Pancreas (tissue), 10 donors: ENCODE measurements around the gene GPHA2. TPM values are rescaled to one million over a fixed set of nuclear protein-coding genes. Genes with fewer than 3 reads are reported as not detected.

ENCODE experiments used
- ATAC-seq, 4 donors: fragments of 200-7000 bp; cut with Tn5 transposase; one replicate each; pipeline versions ENCODE4 v1.8.0 to v1.9.1; 2020; ENCODE audit warnings: mild to moderate bottlenecking in 4 of 4, moderate library complexity in 4 of 4
- DNase-seq, 6 donors: peaks; one replicate each; pipeline ENCODE4 v3.0.0-alpha.2; 2020
- FAIRE-seq: peaks from 2 replicates; lab custom pipeline; 2012; peaks lifted over from hg19 to GRCh38; lab: Jason Lieb, UNC
- H3K27ac ChIP-seq, 4 donors: fragments of 200-600 bp; sonication (generic); 1 replicate in 3 of 4; 2 replicates in 1 of 4; pipeline versions ENCODE4 v1.5.0 to v1.8.0; 2020
- H3K27me3 ChIP-seq, 4 donors: fragments of 200-600 bp; one replicate each; pipeline ENCODE4 v1.8.0; 2021
- H3K36me3 ChIP-seq, 3 donors: fragments of 200-600 bp; sonication (generic) in 1 of 3; one replicate each; pipeline versions ENCODE4 v1.5.0 to v1.8.0; 2020 to 2021
- H3K4me1 ChIP-seq, 3 donors: fragments of 200-600 bp; one replicate each; pipeline ENCODE4 v1.8.0; 2021
- H3K4me3 ChIP-seq, 4 donors: fragments of 200-600 bp; sonication (generic) in 2 of 4; one replicate each; pipeline versions ENCODE4 v1.5.0 to v1.8.0; 2020 to 2021
- H3K9me3 ChIP-seq, 4 donors: fragments of 200-600 bp; one replicate each; pipeline ENCODE4 v1.8.0; 2021
- WGBS, 2 donors: extraction: QIAGEN DNeasy Blood & Tissue Kit; methylation state at CpG; one replicate each; pipeline ENCODE4 v1.1.7; 2013; 5-methylcytosine and 5-hydroxymethylcytosine counted together
- intact Hi-C, 3 donors: fragments of 100-400 bp; cut with DNase I; formaldehyde crosslinking; loops; one replicate each; pipeline versions ENCODE4 v1.11.1 to v1.14.2; 2022
- polyA plus RNA-seq, 2 donors: library from polyadenylated mRNA; stranded (reverse); fragments of 200-250 nt; gene quantifications; one replicate each; pipeline ENCODE4 v1.2.3, GENCODE V29; 2013
- total RNA-seq, 6 donors: library from RNA; stranded (reverse); fragmentation: NEBNext Ultra II Directional in 4 of 6; extraction: Animal tissue kit (Norgen Biotek cat#: 25700) in 4 of 6; gene quantifications; one replicate each; pipeline versions ENCODE4 v1.2.1 to v1.2.4, GENCODE V29; 2021 to 2023
- TF ChIP-seq, protein P1 (sequence below), 4 donors: fragments of 200-600 bp; sonication (generic) in 3 of 4; IDR thresholded peaks; one replicate each; pipeline versions ENCODE4 v1.5.0 to v1.8.0; 2021; ENCODE audit warnings: antibody characterized with exemption in 4 of 4
- donor health status: healthy with polysubstance abuse.
- donor health status: DM: no; HTN: no; CAD: no; lungs with moderate emphysema.
- donor health status: DM: no; HTN: no; CAD: no.
- donor health status: control.
- donor health status: control.
- donor health status: Bipolar disorder and iron deficiency.
- donor health status: DM: yes; HTN: yes; CAD: no.
- donor health status: DM: no; HTN: no; CAD: no.
- donor health status: DM: no; HTN: no; CAD: no.
- donor health status: DM: yes; HTN: yes; CAD: no.

GPHA2 gene
- total and polyA plus RNA-seq, 8 donors, result 4.2 to 16.3 (median 12.2) TPM

DNA sequence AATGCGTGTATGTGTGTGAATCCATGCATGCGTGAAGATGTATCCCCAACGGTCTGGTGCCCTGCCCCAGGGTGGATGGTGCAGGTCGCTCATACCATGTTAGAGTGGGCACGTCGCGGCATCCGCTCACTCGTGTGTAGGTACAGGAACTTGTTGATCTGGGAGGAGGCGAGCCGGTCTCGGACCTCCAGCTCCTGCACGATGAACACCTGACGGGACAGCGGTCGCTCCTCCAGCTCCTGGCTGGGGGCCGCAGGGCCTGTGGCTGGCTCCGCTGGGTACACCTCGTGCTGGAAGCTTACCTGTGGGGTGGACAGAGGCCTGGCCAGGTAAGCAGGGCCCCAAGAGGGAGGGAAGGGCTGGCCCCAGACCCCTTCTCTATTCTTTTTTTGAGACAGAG, 37.2 kb downstream of the GPHA2 start:
- no peaks in the 10 kb centered on the region for H3K9me3 ChIP-seq
- FAIRE-seq (no peak), ATAC-seq (no peak), DNase-seq (peak in 2 of 6 donors; percentile 23 to 74)
- H3K27ac ChIP-seq, result no peak overlapping the region
- H3K36me3 ChIP-seq, result peaks cover 5 to 34% (median 17%) of the 10 kb centered on the region in 3 donors
- 94 to 95% methylated on average over 19 of the region's 19 CpGs for WGBS, 2 donors
- TF ChIP-seq, protein P1, sequence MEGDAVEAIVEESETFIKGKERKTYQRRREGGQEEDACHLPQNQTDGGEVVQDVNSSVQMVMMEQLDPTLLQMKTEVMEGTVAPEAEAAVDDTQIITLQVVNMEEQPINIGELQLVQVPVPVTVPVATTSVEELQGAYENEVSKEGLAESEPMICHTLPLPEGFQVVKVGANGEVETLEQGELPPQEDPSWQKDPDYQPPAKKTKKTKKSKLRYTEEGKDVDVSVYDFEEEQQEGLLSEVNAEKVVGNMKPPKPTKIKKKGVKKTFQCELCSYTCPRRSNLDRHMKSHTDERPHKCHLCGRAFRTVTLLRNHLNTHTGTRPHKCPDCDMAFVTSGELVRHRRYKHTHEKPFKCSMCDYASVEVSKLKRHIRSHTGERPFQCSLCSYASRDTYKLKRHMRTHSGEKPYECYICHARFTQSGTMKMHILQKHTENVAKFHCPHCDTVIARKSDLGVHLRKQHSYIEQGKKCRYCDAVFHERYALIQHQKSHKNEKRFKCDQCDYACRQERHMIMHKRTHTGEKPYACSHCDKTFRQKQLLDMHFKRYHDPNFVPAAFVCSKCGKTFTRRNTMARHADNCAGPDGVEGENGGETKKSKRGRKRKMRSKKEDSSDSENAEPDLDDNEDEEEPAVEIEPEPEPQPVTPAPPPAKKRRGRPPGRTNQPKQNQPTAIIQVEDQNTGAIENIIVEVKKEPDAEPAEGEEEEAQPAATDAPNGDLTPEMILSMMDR (IDR thresholded peaks at IDR 0.05), result no peak
- no peaks in the 10 kb centered on the region for H3K27me3 ChIP-seq
- peaks cover 6 to 8% (median 7%) of the 10 kb centered on the region in 3 donors for H3K4me1 ChIP-seq
- intact Hi-C loops, result loop anchor here in 2 of 3 donors (5.0 to 10.0 kb wide), 3 partner anchors 51 to 114 kb away; no protein-coding TSS in a partner anchor
- no peak overlapping the region for H3K4me3 ChIP-seq

DNA sequence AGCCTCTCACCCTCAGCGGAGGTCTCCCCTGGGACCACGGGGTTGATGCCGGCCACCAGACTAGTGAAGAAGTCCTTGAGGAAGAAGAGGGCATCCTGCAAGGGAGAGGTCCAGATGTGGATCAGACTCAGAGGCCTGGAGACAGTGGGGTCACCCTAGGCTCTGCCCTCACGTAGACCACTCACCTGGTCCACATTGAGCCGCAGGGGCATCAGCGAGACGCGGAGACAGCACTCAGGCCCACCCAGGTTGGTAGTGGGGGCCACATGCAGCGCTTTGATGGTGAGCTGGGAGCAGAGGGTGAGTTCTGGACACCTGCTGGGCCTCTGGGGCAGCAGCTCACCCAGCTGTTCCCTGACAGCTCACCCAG, 37.6 kb downstream of the GPHA2 start:
- Histone ChIP-seq H3K27me3 (no peaks in the 10 kb centered on the region), H3K27ac (no peak overlapping the region), H3K4me1 (peaks cover 8 to 10% (median 9%) of the 10 kb centered on the region in 3 donors), H3K4me3 (no peak overlapping the region), H3K9me3 (no peaks in the 10 kb centered on the region), H3K36me3 (peaks cover 5 to 29% (median 12%) of the 10 kb centered on the region in 3 donors)
- 93 to 96% methylated on average over 9 of the region's 9 CpGs for WGBS, 2 donors
- intact Hi-C loops, result loop anchor here in 2 of 3 donors (5.0 to 10.0 kb wide), 3 partner anchors 51 to 113 kb away; no protein-coding TSS in a partner anchor
- TF ChIP-seq, protein P1 (IDR thresholded peaks at IDR 0.05), result no peak
- FAIRE-seq (no peak), ATAC-seq (no peak), DNase-seq (peak in 2 of 6 donors; percentile 30 to 41)

DNA sequence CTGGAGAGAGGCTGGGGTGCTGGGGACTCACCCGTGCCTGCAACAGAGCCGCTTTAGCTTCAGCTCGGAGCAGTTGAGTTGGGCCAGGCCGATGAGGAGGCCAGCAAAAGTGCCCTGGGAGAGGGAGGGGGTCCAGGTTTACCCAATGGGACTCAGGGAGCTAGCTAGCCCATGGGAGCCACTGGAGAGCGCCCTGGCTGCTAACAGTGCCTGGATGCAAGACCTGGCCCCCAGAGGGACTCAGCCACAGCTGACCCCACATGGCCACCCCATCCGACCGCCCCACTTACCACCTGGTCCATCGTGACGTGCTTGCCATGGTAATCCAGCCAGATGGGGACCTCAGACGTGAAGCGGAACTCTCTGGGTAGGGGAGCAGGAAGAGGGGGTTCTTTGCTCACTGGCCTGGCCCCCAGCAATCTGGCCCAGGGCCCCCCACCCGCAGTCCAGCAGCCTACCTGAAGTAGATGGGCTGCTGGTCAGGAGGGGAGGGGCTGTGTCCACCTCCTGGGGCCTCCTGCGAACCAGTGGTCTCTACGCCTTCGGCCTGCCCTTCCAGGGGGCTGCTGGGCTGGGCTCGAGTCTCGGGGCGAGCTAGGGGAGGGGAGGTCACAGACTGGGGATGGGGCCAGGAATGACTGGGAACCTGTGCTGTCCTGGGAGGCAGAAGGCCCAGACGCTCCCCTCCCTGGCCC, 38.2 kb downstream of the GPHA2 start:
- Histone ChIP-seq H3K9me3 (no peaks in the 10 kb centered on the region), H3K27ac (no peak overlapping the region), H3K4me1 (peaks cover 8 to 10% (median 9%) of the 10 kb centered on the region in 3 donors), H3K27me3 (no peaks in the 10 kb centered on the region), H3K36me3 (peaks cover 5 to 24% (median 10%) of the 10 kb centered on the region in 3 donors), H3K4me3 (no peak overlapping the region)
- TF ChIP-seq, protein P1 (IDR thresholded peaks at IDR 0.05), result no peak
- intact Hi-C loops, result loop anchor here in 2 of 3 donors (5.0 to 10.0 kb wide), 3 partner anchors 50 to 113 kb away; no protein-coding TSS in a partner anchor
- peak in 2 of 6 donors; percentile 29 to 77 for DNase-seq
- WGBS, 2 donors, result 92 to 93% methylated on average over 19 of the region's 19 CpGs
- ATAC-seq, result no peak
- no peak for FAIRE-seq

DNA sequence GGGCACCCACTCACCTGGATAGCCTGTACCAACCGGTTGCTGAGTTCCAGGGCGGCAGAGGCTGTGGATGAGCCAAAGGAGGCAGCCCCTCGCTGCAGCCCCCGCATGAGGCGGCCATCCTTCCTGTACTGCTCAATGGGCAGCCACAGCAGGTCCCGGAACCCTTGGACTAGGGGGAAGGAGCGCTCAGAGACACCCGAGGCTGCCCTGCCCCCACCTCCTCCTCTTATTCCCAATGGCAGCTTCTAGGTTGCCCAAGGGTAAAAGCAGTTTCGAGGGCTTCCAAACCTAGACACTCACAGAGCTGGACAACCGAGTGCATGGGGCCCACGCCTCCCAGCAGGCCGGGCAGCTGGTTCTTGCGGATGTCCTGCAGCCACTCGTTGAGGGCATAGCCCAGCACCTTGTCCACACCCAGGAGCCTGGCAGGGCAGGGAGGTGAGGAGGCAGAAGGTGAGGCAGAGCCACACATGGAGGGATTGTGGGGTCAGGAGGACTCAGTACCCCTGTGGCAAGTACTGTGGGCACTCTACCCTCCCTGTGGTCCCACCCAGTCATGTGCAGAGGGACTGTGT, 39.2 kb downstream of the GPHA2 start:
- no peaks in the 10 kb centered on the region for H3K9me3 ChIP-seq
- intact Hi-C loops, result loop anchor here in 2 of 3 donors (5.0 to 10.0 kb wide), 3 partner anchors 49 to 112 kb away; no protein-coding TSS in a partner anchor
- peaks cover 8 to 10% (median 9%) of the 10 kb centered on the region in 3 donors for H3K4me1 ChIP-seq
- H3K27ac ChIP-seq, result no peak overlapping the region
- 90 to 93% methylated on average over 14 of the region's 14 CpGs for WGBS, 2 donors
- DNase-seq, result peak in 2 of 6 donors; percentile 28 to 47
- no peaks in the 10 kb centered on the region for H3K27me3 ChIP-seq
- no peak for FAIRE-seq
- TF ChIP-seq, protein P1 (IDR thresholded peaks at IDR 0.05), result no peak
- H3K4me3 ChIP-seq, result no peak overlapping the region
- ATAC-seq, result no peak
- peaks cover 5 to 14% (median 7%) of the 10 kb centered on the region in 3 donors for H3K36me3 ChIP-seq
